H1 (cell line): ENCODE results near the gene SSX2IP. TPM values are rescaled to one million over a fixed set of nuclear protein-coding genes. Genes with fewer than 3 reads are reported as not detected.

ENCODE experiments used
- CTCF ChIA-PET: fragments of 300-600 bp; sonication (Branson Sonifier 250); formaldehyde crosslinking; loops from one replicate; lab custom pipeline; 2021; ENCODE audit not compliant: partially characterized antibody; lab: Charles Lee
- POLR2A ChIA-PET: fragments of 300-600 bp; sonication (Branson Sonifier 250); formaldehyde crosslinking; loops from one replicate; lab custom pipeline; 2021; ENCODE audit warnings: inconsistent platforms; ENCODE audit not compliant: partially characterized antibody; lab: Charles Lee
- DNase-seq, 2 experiments: peaks; one replicate each; pipeline versions ENCODE4 v3.0.0 to v3.0.0-alpha.2; 2010 to 2022; ENCODE audit warnings: low spot score in 2 of 2, low read depth in 1 of 2, mixed read lengths in 1 of 2
- FAIRE-seq: peaks from 2 replicates; lab custom pipeline; 2011; peaks lifted over from hg19 to GRCh38; lab: Jason Lieb, UNC
- H2AFZ ChIP-seq: 2 replicates; pipeline ENCODE4 v1.8.1; 2012; ENCODE audit warnings: low read length, inconsistent platforms
- H2AK5ac ChIP-seq: 2 replicates; pipeline ENCODE4 v1.6.1; 2013; ENCODE audit warnings: low read depth, low read length
- H2BK120ac ChIP-seq: replicated peaks from 2 replicates; pipeline ENCODE3; 2013; ENCODE audit warnings: low read depth, low read length, inconsistent platforms
- H2BK12ac ChIP-seq: 2 replicates; pipeline ENCODE4 v1.6.1; 2013; ENCODE audit warnings: low read depth, low read length
- H2BK15ac ChIP-seq: 2 replicates; pipeline ENCODE4 v1.6.1; 2013; ENCODE audit warnings: low read length
- H2BK20ac ChIP-seq: 2 replicates; pipeline ENCODE4 v1.6.1; 2013; ENCODE audit warnings: low read length
- H2BK5ac ChIP-seq: 2 replicates; pipeline ENCODE4 v1.6.1; 2013; ENCODE audit warnings: low read depth, low read length
- H3K14ac ChIP-seq: 2 replicates; pipeline ENCODE4 v1.6.1; 2013; ENCODE audit warnings: inconsistent platforms; ENCODE audit not compliant: insufficient read length
- H3K18ac ChIP-seq: 2 replicates; pipeline ENCODE4 v1.6.1; 2013; ENCODE audit warnings: low read length; ENCODE audit errors: extremely low read depth
- H3K23ac ChIP-seq: 2 replicates; pipeline ENCODE4 v1.6.1; 2013; ENCODE audit warnings: inconsistent platforms; ENCODE audit not compliant: insufficient read length
- H3K23me2 ChIP-seq: 2 replicates; pipeline ENCODE4 v1.6.1; 2013; ENCODE audit warnings: low read depth, low read length
- H3K27ac ChIP-seq: 2 replicates; pipeline ENCODE4 v1.6.1; 2011; ENCODE audit warnings: low read depth, low read length, inconsistent platforms
- H3K27me3 ChIP-seq, 4 experiments: replicated peaks in 1 of 4; 1 replicate in 1 of 4; 2 replicates in 3 of 4; pipeline versions ENCODE4 v1.6.1 to v1.8.1; 2011 to 2013; ENCODE audit warnings: low read length in 3 of 4, mild to moderate bottlenecking in 3 of 4, inconsistent platforms in 2 of 4, mixed read lengths in 2 of 4, moderate library complexity in 1 of 4; ENCODE audit not compliant: control insufficient read depth in 3 of 4, insufficient read depth in 3 of 4; ENCODE audit errors: extremely low read depth in 1 of 4
- H3K36me3 ChIP-seq, 4 experiments: 2 replicates each; pipeline versions ENCODE4 v1.6.1 to v1.8.1; 2011 to 2013; ENCODE audit warnings: mild to moderate bottlenecking in 4 of 4, low read length in 3 of 4, moderate library complexity in 2 of 4, control low read depth in 1 of 4, inconsistent platforms in 1 of 4; ENCODE audit not compliant: insufficient read depth in 4 of 4, control insufficient read depth in 2 of 4
- H3K4ac ChIP-seq: replicated peaks from 2 replicates; pipeline ENCODE3; 2013; ENCODE audit warnings: low read length, low read depth, mixed read lengths, inconsistent platforms; ENCODE audit not compliant: insufficient read length
- H3K4me1 ChIP-seq, 4 experiments: replicated peaks in 1 of 4; 1 replicate in 1 of 4; 2 replicates in 3 of 4; pipeline versions ENCODE4 v1.6.1 to v1.8.1; 2011 to 2013; ENCODE audit warnings: low read length in 3 of 4, inconsistent platforms in 2 of 4, mixed read lengths in 1 of 4; ENCODE audit not compliant: insufficient read depth in 4 of 4, control insufficient read depth in 3 of 4
- H3K4me2 ChIP-seq, 2 experiments: 2 replicates each; pipeline versions ENCODE4 v1.6.1 to v1.8.1; 2011 to 2013; ENCODE audit warnings: low read depth in 2 of 2, low read length in 2 of 2, control low read depth in 1 of 2, inconsistent platforms in 1 of 2, mild to moderate bottlenecking in 1 of 2; ENCODE audit not compliant: insufficient read depth in 1 of 2
- H3K4me3 ChIP-seq, 4 experiments: fragments of 200-600, 300-600 bp in 1 of 4; sonication (generic), shearing (Covaris generic), sonication (Bioruptor Twin) in 1 of 4; 2 replicates each; pipeline versions ENCODE4 v1.5.1 to v1.8.1; 2011 to 2016; ENCODE audit warnings: low read length in 4 of 4, low read depth in 3 of 4, control low read depth in 2 of 4, inconsistent platforms in 2 of 4, mild to moderate bottlenecking in 2 of 4, mixed read lengths in 1 of 4, moderate library complexity in 1 of 4; ENCODE audit not compliant: insufficient read depth in 2 of 4; ENCODE audit errors: extremely low read depth in 1 of 4
- H3K56ac ChIP-seq: replicated peaks from 2 replicates; pipeline ENCODE3; 2013; ENCODE audit warnings: low read depth, mild to moderate bottlenecking, mixed read lengths, low read length, inconsistent platforms; ENCODE audit not compliant: insufficient read length
- H3K79me1 ChIP-seq: 2 replicates; pipeline ENCODE4 v1.6.1; 2013; ENCODE audit warnings: low read depth, low read length, control low read depth
- H3K79me2 ChIP-seq, 2 experiments: 2 replicates each; pipeline versions ENCODE4 v1.6.1 to v1.8.1; 2012 to 2013; ENCODE audit warnings: low read length in 2 of 2, mild to moderate bottlenecking in 2 of 2, inconsistent platforms in 1 of 2; ENCODE audit not compliant: insufficient read depth in 2 of 2, control insufficient read depth in 1 of 2
- H3K9ac ChIP-seq, 4 experiments: replicated peaks in 1 of 4; 1 replicate in 1 of 4; 2 replicates in 3 of 4; pipeline versions ENCODE4 v1.6.1 to v1.8.1; 2011 to 2013; ENCODE audit warnings: low read depth in 3 of 4, low read length in 3 of 4, control low read depth in 2 of 4, mild to moderate bottlenecking in 2 of 4, moderate library complexity in 2 of 4, inconsistent platforms in 1 of 4; ENCODE audit errors: extremely low read depth in 1 of 4
- H3K9me3 ChIP-seq, 2 experiments: 2 replicates each; pipeline versions ENCODE4 v1.6.1 to v1.8.1; 2012 to 2013; ENCODE audit warnings: mild to moderate bottlenecking in 2 of 2, moderate library complexity in 2 of 2, control low read depth in 1 of 2, inconsistent platforms in 1 of 2, low read depth in 1 of 2, low read length in 1 of 2, mixed read lengths in 1 of 2; ENCODE audit not compliant: insufficient read depth in 2 of 2
- H4K20me1 ChIP-seq, 2 experiments: replicated peaks in 1 of 2; 2 replicates each; pipeline versions ENCODE3 to v1.8.1; 2011 to 2013; ENCODE audit warnings: inconsistent platforms in 2 of 2, low read length in 2 of 2, mild to moderate bottlenecking in 1 of 2; ENCODE audit not compliant: insufficient read depth in 2 of 2, control insufficient read depth in 1 of 2
- H4K5ac ChIP-seq: 2 replicates; pipeline ENCODE4 v1.6.1; 2013; ENCODE audit warnings: low read length, low read depth, mixed read lengths, inconsistent platforms; ENCODE audit not compliant: insufficient read length
- H4K8ac ChIP-seq: 2 replicates; pipeline ENCODE4 v1.8.0; 2013; ENCODE audit warnings: mild to moderate bottlenecking, moderate library complexity, low read length, inconsistent platforms; ENCODE audit not compliant: insufficient read depth; ENCODE audit errors: extremely low read depth
- H4K91ac ChIP-seq: replicated peaks from 2 replicates; pipeline ENCODE3; 2013; ENCODE audit warnings: low read length, mixed read lengths, inconsistent platforms; ENCODE audit not compliant: insufficient read length
- BACH1 ChIP-seq: IDR thresholded peaks from 2 replicates; pipeline ENCODE4 v1.6.1; 2012; ENCODE audit warnings: low read length, improper control_type of control experiment
- BCL11A ChIP-seq, 2 experiments: IDR thresholded peaks; one replicate each; pipeline ENCODE4 v1.6.1; 2011; ENCODE audit warnings: low read depth in 2 of 2, low read length in 2 of 2, mild to moderate bottlenecking in 2 of 2
- CBX5 ChIP-seq: fragments of 300-800, 300-1000 bp; sonication (generic); IDR thresholded peaks from 2 replicates; pipeline ENCODE4 v1.7.1; 2016; ENCODE audit warnings: antibody characterized with exemption, low read length, low read depth
- CTBP2 ChIP-seq: IDR thresholded peaks from 2 replicates; pipeline ENCODE4 v1.7.0; 2011; ENCODE audit warnings: borderline replicate concordance, mild to moderate bottlenecking, moderate library complexity, mixed read lengths, low read length; ENCODE audit not compliant: insufficient read depth, insufficient read length
- JUN ChIP-seq: IDR thresholded peaks from 2 replicates; pipeline ENCODE4 v1.6.1; 2011; ENCODE audit warnings: low read depth, mild to moderate bottlenecking, improper control_type of control experiment, low read length
- RXRA ChIP-seq: IDR thresholded peaks from 2 replicates; pipeline ENCODE4 v1.6.1; 2011; ENCODE audit warnings: low read depth, mild to moderate bottlenecking, low read length, moderate library complexity; ENCODE audit not compliant: insufficient read depth
- ZNF274 ChIP-seq: IDR thresholded peaks from 2 replicates; pipeline ENCODE4 v1.7.0; 2012; ENCODE audit warnings: low read length, borderline replicate concordance; ENCODE audit errors: extremely low read depth
- whole genome bisulfite sequencing, 2 experiments: shearing (Covaris generic) in 1 of 2; methylation state at CpG; one replicate each; pipeline versions ENCODE4 v1.1.6 to v1.1.7; 2013 to 2015; ENCODE audit warnings: low lambda C conversion rate in 2 of 2, mixed read lengths in 2 of 2, inconsistent platforms in 1 of 2, low coverage in 1 of 2, missing lambda C conversion rate in 1 of 2; ENCODE audit not compliant: insufficient replicate concordance in 2 of 2, insufficient coverage in 1 of 2, insufficient read length in 1 of 2; ENCODE audit errors: extremely low coverage in 1 of 2, missing lambda C conversion rate in 1 of 2; 5-methylcytosine and 5-hydroxymethylcytosine counted together
- polyA plus RNA-seq, 7 experiments: library from polyadenylated mRNA; depleted of rRNA in 3 of 7; stranded (reverse) in 5 of 7; unstranded in 2 of 7; fragments of >200 nt in 5 of 7; fragments of 200-250 nt in 2 of 7; gene quantifications; 1 replicate in 5 of 7; 2 replicates in 1 of 7; 4 replicates in 1 of 7; pipeline versions ENCODE4 v1.2.1 to v1.2.3, GENCODE V29; 2011 to 2013; ENCODE audit warnings: missing spikeins in 2 of 7, mixed read lengths in 2 of 7
- total RNA-seq: library from RNA; stranded (reverse); fragmentation: NEBNext Ultra II Directional; extraction: Animal tissue kit (Norgen Biotek cat#: 25700); gene quantifications from 2 replicates; pipeline ENCODE4 v1.2.1, GENCODE V29; 2021

The SSX2IP gene
- total and polyA plus RNA-seq, 2 of the 8 experiments (the other 6 are each of a cell fraction or from before 2014, with no cell fraction given), result 4.0 to 31.3 TPM

DNA sequence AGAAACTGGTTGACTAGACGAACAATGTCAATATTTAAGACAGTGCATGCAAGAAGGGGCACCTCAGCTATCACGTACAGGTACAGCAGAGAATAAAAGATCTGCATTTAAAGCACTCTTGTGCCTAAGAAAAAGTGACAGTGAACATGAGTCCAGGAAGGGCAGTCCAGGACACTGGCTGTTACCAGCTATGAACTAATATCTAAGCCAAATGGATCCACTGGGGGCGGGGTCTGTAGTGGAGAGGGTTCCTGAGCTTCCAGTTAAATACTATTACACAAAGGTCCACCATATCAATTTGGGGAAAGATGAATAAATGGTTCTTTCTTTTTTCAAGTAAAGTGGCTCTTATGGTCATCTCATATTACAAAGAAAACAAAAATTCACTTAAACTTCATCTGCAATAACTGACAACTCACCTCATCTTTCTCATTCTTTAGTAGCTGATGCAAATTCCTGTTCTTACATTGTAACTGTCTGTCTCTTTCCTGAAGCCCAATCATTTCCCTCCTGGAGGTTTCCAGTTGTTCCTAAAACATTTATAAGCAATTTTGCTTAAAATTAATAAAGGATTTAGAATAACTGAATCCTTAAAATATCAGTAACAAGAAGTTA, 24.5 kb downstream of the SSX2IP start:
- TF ChIP-seq BCL11A (IDR thresholded peaks at IDR 0.05; ENCODE audit: low read depth in 2 of 2, low read length in 2 of 2), result no peak
- TF ChIP-seq CTBP2, result no peak
- no peak for TF ChIP-seq BACH1
- TF ChIP-seq ZNF274, result no peak
- TF ChIP-seq JUN, result no peak
- TF ChIP-seq RXRA, result no peak
- TF ChIP-seq CBX5, result no peak
- no peaks in the 10 kb centered on the region for H3K4me1 ChIP-seq
- no peaks in the 10 kb centered on the region; the same call in 1 of the 2 replicates for H3K79me1 ChIP-seq
- no peaks in the 10 kb centered on the region for H3K9me3 ChIP-seq
- no peak overlapping the region for H2BK12ac ChIP-seq
- peaks cover 0 to 32% (median 4%) of the 10 kb centered on the region in 4 experiments; a peak in 4 of 8 replicates for H3K36me3 ChIP-seq
- H4K20me1 ChIP-seq, result no peaks in the 10 kb centered on the region
- no peak overlapping the region for H3K23ac ChIP-seq
- H3K23me2 ChIP-seq, result no peaks in the 10 kb centered on the region
- H2BK120ac ChIP-seq, result no peak overlapping the region
- no peak overlapping the region for H3K4me2 ChIP-seq
- no peak overlapping the region for H2BK5ac ChIP-seq
- no peak overlapping the region for H2AFZ ChIP-seq
- CTCF ChIA-PET, result interaction anchor here (1.2 kb wide), 1 partner anchor 10 kb away, joined by 4 read pairs; no protein-coding TSS in a partner anchor
- no peak overlapping the region for H4K91ac ChIP-seq
- no peak overlapping the region for H3K56ac ChIP-seq
- H3K27ac ChIP-seq, result no peak overlapping the region
- no peak overlapping the region for H4K8ac ChIP-seq
- no peak overlapping the region for H3K9ac ChIP-seq
- H3K4me3 ChIP-seq, result no peak overlapping the region
- no peak for DNase-seq
- H3K79me2 ChIP-seq, result peaks cover 0 to 4% of the 10 kb centered on the region in 2 experiments; a peak in 1 of 4 replicates
- POLR2A ChIA-PET, result no interaction called here
- no peak overlapping the region for H3K4ac ChIP-seq
- H3K27me3 ChIP-seq, result peaks cover 0 to 1% (median 0%) of the 10 kb centered on the region in 4 experiments; a peak in 1 of 7 replicates
- no peak overlapping the region for H3K14ac ChIP-seq
- no peak overlapping the region for H2BK15ac ChIP-seq
- H2BK20ac ChIP-seq, result no peak overlapping the region
- H4K5ac ChIP-seq, result no peak overlapping the region
- H2AK5ac ChIP-seq, result no peak overlapping the region
- 94% methylated on average over 3 of the region's 3 CpGs; no CpG with 5 or more reads in 1 of the 2 experiments for WGBS, 2 experiments
- no peak for FAIRE-seq
- no peak overlapping the region for H3K18ac ChIP-seq
